ENCODE results near the gene ELF5. TPM values are rescaled to one million over a fixed set of nuclear protein-coding genes. Genes with fewer than 3 reads are reported as not detected.

The ELF5 gene
- total and polyA plus RNA-seq, 2 of the 13 experiments (the other 11 are each of a cell fraction or from before 2014, with no cell fraction given): 0.51 to 2.6 TPM

DNA sequence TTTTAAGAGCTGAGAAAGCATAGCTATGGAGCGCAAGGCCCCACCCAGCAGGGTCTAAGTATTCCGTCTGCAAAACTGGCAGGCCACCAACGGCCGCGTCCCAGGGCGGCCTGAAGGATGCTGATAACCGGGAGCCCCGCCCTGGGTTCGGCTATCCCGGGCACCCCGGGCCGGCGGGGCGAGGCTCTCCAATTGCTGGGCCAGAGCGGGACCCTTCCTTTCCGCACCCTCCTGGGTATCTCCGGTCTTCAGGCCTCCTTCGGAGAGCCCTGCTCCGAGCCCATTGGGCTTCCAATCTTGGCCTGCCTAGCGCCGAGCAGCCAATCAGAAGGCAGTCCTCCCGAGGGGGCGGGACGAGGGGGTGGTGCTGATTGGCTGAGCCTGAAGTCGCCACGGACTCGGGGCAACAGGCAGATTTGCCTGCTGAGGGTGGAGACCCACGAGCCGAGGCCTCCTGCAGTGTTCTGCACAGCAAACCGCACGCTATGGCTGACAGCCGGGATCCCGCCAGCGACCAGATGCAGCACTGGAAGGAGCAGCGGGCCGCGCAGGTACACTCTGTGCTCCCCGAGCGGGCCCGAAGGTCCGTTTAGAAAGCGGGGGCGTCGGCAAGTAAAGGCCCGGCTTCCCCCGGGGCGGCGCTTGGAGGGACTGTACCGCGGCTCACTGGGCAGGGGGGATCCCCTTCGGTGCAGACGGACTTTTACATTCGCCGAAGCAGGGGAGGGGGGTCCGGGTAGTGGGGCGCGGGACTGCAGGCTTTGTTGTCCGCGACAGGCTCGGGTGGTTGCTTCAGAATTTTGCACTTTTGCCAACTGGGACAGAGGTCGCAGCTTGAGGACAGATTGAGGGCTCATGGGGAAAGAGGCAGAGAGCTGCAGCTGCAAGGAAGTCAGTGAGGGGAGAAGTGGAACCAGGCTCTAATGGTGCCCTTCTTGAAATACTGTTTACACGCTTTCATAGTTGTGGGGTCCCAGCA, 74.8 kb downstream of the ELF5 start, which contains the start of gene CAT (continued):
- TF ChIP-seq RFXANK (CRISPR knock-in tag; IDR thresholded peaks at IDR 0.05): peak; percentile 20; the same call in 1 of the 2 replicates
- no peak; the same call in none of the 2 replicates for TF ChIP-seq IRF2 (CRISPR knock-in tag; IDR thresholded peaks at IDR 0.05)
- peak; percentile 77 for TF ChIP-seq GATAD1 (CRISPR knock-in tag; IDR thresholded peaks at IDR 0.05)
- TF ChIP-seq SOX6 (IDR thresholded peaks at IDR 0.05): no peak
- TF ChIP-seq SOX6 (CRISPR knock-in tag; IDR thresholded peaks at IDR 0.05): peak; percentile 80
- TF ChIP-seq, protein P1, sequence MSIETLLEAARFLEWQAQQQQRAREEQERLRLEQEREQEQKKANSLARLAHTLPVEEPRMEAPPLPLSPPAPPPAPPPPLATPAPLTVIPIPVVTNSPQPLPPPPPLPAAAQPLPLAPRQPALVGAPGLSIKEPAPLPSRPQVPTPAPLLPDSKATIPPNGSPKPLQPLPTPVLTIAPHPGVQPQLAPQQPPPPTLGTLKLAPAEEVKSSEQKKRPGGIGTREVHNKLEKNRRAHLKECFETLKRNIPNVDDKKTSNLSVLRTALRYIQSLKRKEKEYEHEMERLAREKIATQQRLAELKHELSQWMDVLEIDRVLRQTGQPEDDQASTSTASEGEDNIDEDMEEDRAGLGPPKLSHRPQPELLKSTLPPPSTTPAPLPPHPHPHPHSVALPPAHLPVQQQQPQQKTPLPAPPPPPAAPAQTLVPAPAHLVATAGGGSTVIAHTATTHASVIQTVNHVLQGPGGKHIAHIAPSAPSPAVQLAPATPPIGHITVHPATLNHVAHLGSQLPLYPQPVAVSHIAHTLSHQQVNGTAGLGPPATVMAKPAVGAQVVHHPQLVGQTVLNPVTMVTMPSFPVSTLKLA (IDR thresholded peaks at IDR 0.05): no peak
- no peak for TF ChIP-seq ZFP41 (CRISPR knock-in tag; IDR thresholded peaks at IDR 0.05; ENCODE audit: borderline replicate concordance)
- no peak for TF ChIP-seq NR2F2 (IDR thresholded peaks at IDR 0.05; ENCODE audit: borderline replicate concordance, low read depth)
- no peak for TF ChIP-seq RBM22 (optimal IDR thresholded peaks at IDR 0.05; ENCODE audit: low read length)
- TF ChIP-seq MAFG (CRISPR knock-in tag; IDR thresholded peaks at IDR 0.05): no peak
- no peak for TF ChIP-seq ZNF263 (CRISPR knock-in tag; IDR thresholded peaks at IDR 0.05)
- TF ChIP-seq RFX5 (IDR thresholded peaks at IDR 0.05; ENCODE audit: low read depth, low read length): peak; percentile 70
- peak; percentile 63; the same call in 1 of the 2 replicates for TF ChIP-seq ZNF30 (CRISPR knock-in tag; IDR thresholded peaks at IDR 0.05)
- TF ChIP-seq ZNF780A (CRISPR knock-in tag; IDR thresholded peaks at IDR 0.05): 0 out of 2 replicates have a peak, but pooled peaks have one; percentile 11
- TF ChIP-seq ZEB1 (IDR thresholded peaks at IDR 0.05; ENCODE audit: insufficient replicate concordance, low read depth): no peak
- no peak for TF ChIP-seq FOSL1 (CRISPR knock-in tag; IDR thresholded peaks at IDR 0.05; ENCODE audit: borderline replicate concordance)
- TF ChIP-seq ASH2L (IDR thresholded peaks at IDR 0.05; ENCODE audit: insufficient read length, low read depth, low read length): peak; percentile 95
- no peak for TF ChIP-seq ZNF20 (CRISPR knock-in tag; IDR thresholded peaks at IDR 0.05)
- TF ChIP-seq, protein P2, sequence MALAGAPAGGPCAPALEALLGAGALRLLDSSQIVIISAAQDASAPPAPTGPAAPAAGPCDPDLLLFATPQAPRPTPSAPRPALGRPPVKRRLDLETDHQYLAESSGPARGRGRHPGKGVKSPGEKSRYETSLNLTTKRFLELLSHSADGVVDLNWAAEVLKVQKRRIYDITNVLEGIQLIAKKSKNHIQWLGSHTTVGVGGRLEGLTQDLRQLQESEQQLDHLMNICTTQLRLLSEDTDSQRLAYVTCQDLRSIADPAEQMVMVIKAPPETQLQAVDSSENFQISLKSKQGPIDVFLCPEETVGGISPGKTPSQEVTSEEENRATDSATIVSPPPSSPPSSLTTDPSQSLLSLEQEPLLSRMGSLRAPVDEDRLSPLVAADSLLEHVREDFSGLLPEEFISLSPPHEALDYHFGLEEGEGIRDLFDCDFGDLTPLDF (CRISPR knock-in tag; IDR thresholded peaks at IDR 0.05): peak; percentile 41; the same call in 1 of the 2 replicates
- no peak for TF ChIP-seq PAF1 (CRISPR knock-in tag; IDR thresholded peaks at IDR 0.05)
- peak; percentile 97 for TF ChIP-seq NFYC (CRISPR knock-in tag; IDR thresholded peaks at IDR 0.05)
- peak; percentile 68; the same call in 1 of the 2 replicates for TF ChIP-seq ZNF556 (CRISPR knock-in tag; IDR thresholded peaks at IDR 0.05; ENCODE audit: borderline replicate concordance)
- TF ChIP-seq, protein P3, sequence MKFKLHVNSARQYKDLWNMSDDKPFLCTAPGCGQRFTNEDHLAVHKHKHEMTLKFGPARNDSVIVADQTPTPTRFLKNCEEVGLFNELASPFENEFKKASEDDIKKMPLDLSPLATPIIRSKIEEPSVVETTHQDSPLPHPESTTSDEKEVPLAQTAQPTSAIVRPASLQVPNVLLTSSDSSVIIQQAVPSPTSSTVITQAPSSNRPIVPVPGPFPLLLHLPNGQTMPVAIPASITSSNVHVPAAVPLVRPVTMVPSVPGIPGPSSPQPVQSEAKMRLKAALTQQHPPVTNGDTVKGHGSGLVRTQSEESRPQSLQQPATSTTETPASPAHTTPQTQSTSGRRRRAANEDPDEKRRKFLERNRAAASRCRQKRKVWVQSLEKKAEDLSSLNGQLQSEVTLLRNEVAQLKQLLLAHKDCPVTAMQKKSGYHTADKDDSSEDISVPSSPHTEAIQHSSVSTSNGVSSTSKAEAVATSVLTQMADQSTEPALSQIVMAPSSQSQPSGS (CRISPR knock-in tag; IDR thresholded peaks at IDR 0.05): no peak
- peak; percentile 98 for TF ChIP-seq RFXAP (CRISPR knock-in tag; IDR thresholded peaks at IDR 0.05; ENCODE audit: borderline replicate concordance)
- TF ChIP-seq, protein P4, sequence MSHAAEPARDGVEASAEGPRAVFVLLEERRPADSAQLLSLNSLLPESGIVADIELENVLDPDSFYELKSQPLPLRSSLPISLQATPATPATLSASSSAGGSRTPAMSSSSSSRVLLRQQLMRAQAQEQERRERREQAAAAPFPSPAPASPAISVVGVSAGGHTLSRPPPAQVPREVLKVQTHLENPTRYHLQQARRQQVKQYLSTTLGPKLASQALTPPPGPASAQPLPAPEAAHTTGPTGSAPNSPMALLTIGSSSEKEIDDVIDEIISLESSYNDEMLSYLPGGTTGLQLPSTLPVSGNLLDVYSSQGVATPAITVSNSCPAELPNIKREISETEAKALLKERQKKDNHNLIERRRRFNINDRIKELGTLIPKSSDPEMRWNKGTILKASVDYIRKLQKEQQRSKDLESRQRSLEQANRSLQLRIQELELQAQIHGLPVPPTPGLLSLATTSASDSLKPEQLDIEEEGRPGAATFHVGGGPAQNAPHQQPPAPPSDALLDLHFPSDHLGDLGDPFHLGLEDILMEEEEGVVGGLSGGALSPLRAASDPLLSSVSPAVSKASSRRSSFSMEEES (CRISPR knock-in tag; IDR thresholded peaks at IDR 0.05): no peak; the same call in 1 of the 2 replicates
- no peak for TF ChIP-seq NCOA2 (CRISPR knock-in tag; IDR thresholded peaks at IDR 0.05)

All from HepG2 (cell line).